ENCODE results near the gene CD44.

- TF ChIP-seq CTCF (conservative IDR thresholded peaks at IDR 0.05 in 1 of 2, IDR thresholded peaks at IDR 0.05 in 1 of 2; ENCODE audit: extremely low read depth in 1 of 2, insufficient read depth in 1 of 2, low read depth in 1 of 2, low read length in 2 of 2) = no peak
- no peak for TF ChIP-seq EZH2 (IDR thresholded peaks at IDR 0.05; ENCODE audit: borderline replicate concordance, low read length)
These were observed 831 bp downstream of the CD44 start for GRCh38 chr11:35139722-35140282.
